NCI-H1105 (cell line): Measurements from ENCODE around the gene UTP11.
"Not testable (repeated sequence)": the region's sequence is repeated elsewhere in the genome, so short reads cannot be mapped to it uniquely, and the experiment has no call there.

Source experiments
- DNase-seq: peaks from one replicate; lab custom pipeline; 2025; lab: John Stamatoyannopoulos, UW

Gene UTP11

GRCh38 chr1:38027201-38028104 lies 14.9 kb downstream of the UTP11 start:
- peak; percentile 91 for DNase-seq

GRCh38 chr1:38028105-38028591 lies 15.6 kb downstream of the UTP11 start:
- no peak for DNase-seq

GRCh38 chr1:38028671-38029070 lies 16.1 kb downstream of the UTP11 start:
- DNase-seq = no peak

GRCh38 chr1:38029081-38029681 lies 16.6 kb downstream of the UTP11 start:
- DNase-seq = peak; percentile 80

- peak; percentile 24 for DNase-seq
These were observed 17.4 kb downstream of the UTP11 start for GRCh38 chr1:38029685-38030511.

GRCh38 chr1:38030596-38031512 lies 18.3 kb downstream of the UTP11 start:
- no peak for DNase-seq

- DNase-seq = no peak
These were observed 19.0 kb downstream of the UTP11 start for GRCh38 chr1:38031513-38031866.

- DNase-seq = not testable (repeated sequence)
These were observed 20.5 kb downstream of the UTP11 start for GRCh38 chr1:38032992-38033391.

- DNase-seq = no peak
These were observed 22.3 kb downstream of the UTP11 start for GRCh38 chr1:38034871-38035270.

- no peak for DNase-seq
These were observed 24.8 kb downstream of the UTP11 start for GRCh38 chr1:38037221-38037939.

- no peak for DNase-seq
These were observed 26.3 kb downstream of the UTP11 start for GRCh38 chr1:38038861-38039260.

GRCh38 chr1:38039331-38040088 lies 27.0 kb downstream of the UTP11 start:
- no peak for DNase-seq

GRCh38 chr1:38041936-38042834 lies 29.7 kb downstream of the UTP11 start:
- DNase-seq = no peak

GRCh38 chr1:38043036-38043747 lies 30.7 kb downstream of the UTP11 start:
- no peak for DNase-seq

GRCh38 chr1:38044221-38045215 lies 32.0 kb downstream of the UTP11 start:
- no peak for DNase-seq

GRCh38 chr1:38045401-38046332 lies 33.1 kb downstream of the UTP11 start:
- DNase-seq = peak; percentile 32
